NCI-H526 (cell line): Measurements from ENCODE around the gene SSB.
A peak's percentile ranks its signal among the peaks of the same experiment; 100 is the strongest.
"Not testable (repeated sequence)": the region's sequence is repeated elsewhere in the genome, so short reads cannot be mapped to it uniquely, and the experiment has no call there.

Experiments used
- DNase-seq, 2 experiments: peaks; one replicate each; lab custom pipeline; 2025; lab: John Stamatoyannopoulos, UW

The SSB gene

DNA sequence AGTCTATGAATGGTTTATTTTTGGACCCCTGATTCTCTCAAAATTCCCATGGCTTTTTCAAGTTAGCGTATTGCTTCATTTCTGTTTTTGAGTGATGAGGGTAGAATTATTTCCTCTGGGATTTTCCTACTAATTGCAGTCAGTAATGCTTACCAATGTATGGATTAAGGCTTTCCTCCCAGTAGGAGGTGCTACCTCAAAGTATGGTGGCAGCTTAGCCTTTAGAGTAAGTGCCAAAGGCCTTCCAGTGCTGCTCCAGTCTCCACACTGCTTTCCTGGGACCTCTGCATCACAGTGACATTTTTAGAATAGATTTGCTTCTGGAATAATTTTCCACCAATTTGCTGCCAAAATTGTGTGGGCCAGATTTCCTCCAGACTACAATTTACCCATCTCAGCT is 16.2 kb upstream of the SSB start:
- no peak for DNase-seq

- DNase-seq = no peak
Measured at GRCh38 chr2:169790581-169790980, 8.1 kb upstream of the SSB start.

DNA sequence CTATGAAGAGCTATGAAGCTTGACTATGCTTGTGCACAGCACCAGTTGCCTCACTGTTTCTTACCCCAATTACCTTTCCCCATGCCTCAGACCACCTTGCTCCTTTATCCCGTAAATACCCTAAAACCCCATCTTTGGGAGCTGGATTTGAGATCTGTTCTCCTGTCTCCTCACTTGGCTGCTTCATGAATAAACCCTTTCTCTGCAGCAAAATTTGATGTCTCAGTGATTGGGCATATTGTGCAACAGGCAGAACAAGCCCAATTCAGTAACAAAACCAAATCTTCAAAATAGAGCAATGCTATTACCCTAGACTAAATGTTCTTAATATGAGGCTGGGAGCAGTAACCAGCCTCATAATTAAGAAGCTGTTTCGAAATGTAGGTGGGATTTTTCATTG is 3.5 kb upstream of the SSB start:
- DNase-seq = no peak

- no peak for DNase-seq
Measured at GRCh38 chr2:169796441-169796840, 2.2 kb upstream of the SSB start.

DNA sequence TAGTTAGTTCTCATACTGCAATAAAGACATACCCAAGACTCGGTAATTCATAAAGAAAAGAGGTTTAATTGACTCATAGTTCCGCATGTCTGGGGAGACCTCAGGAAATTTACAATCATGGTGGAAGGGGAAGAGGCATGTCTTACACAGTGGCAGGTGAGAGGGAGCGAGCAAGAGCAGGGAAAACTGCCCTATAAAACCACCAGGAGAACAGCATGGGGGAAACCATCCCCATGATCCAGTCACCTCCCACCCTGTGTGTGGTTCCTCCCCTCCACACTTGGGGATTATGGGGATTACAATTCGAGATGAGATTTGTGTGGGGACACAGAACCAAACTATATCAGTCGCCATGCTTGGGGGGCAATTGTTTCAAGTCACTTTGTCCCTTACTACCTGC is 1.1 kb upstream of the SSB start:
- no peak for DNase-seq

DNA sequence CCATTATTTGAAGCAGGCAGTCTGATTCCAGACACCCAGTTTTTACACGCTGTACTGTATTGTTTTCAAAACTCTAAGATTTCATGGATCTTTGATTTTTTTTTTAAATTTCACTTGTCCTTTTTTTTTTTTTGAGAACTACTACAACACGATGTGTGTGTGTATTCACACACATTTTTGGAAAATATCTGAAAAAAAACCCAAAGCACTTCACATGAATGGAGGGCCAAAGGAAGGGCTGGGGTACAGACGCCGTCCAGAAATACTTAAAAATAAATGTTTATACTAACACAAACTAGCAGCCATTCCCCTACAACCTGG is 314 bp upstream of the SSB start:
- DNase-seq = no peak

GRCh38 chr2:169803480-169803879 is 4.8 kb downstream of the SSB start:
- no peak for DNase-seq

- no peak for DNase-seq
Measured at GRCh38 chr2:169806586-169806985, 7.9 kb downstream of the SSB start.

- DNase-seq = no peak
Measured at GRCh38 chr2:169808221-169808620, 9.6 kb downstream of the SSB start.

DNA sequence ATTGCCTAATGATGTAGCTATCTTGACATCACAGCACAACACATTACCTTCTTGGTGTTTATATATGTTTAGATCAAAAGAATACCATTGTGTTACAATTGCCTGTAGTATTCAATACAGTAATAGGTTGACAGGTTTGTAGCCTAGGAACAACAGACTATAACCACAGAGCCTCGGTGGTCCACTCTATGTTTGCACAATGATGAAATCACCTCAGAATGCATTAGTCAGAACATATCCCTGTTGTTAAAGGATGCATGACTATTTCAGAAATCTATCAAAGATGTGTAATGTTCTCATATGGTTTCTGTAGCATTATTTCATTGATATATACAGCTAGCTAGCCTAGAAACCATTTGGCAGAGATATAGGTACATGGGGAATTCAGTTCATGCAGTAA is 17.2 kb downstream of the SSB start:
- no peak for DNase-seq

DNA sequence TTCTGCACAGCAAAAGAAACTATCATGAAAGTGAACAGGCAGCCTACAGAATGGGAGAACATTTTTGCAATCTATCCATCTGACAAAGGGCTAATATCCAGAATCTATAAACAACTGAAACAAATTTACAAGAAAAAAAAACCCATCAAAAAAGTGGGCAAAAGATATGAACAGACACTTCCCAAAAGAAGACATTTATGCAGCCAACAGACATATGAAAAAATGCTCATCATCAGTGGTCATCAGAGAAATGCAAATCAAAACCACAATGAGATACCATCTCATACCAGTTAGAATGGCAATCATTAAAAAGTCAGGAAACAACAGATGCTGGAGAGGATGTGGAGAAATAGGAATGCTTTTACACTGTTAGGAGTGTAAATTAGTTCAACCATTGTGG is 18.3 kb downstream of the SSB start:
- DNase-seq = not testable (repeated sequence)

- not testable (repeated sequence) for DNase-seq
Measured at GRCh38 chr2:169817369-169817768, 18.7 kb downstream of the SSB start.

- DNase-seq = no peak
Measured at GRCh38 chr2:169818241-169818640, 19.6 kb downstream of the SSB start.

GRCh38 chr2:169819106-169819505 is 20.4 kb downstream of the SSB start:
- no peak for DNase-seq

DNA sequence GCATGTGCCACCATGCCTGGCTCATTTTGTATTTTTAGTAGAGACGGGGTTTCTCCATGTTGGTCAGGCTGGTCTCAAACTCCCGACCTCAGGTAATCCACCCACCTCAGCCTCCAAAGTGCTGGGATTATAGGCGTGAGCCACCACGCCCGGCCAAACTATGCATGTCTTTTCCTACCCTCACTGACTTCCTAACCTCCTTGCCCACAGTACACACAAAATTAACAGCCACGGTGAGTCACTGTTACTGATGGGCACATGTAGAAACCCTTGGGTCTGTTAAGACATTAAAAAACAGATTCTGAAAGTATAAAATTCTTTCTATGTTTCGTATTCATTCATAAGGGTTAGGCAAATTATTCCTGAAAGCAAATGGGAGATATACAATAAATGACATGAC is 21.4 kb downstream of the SSB start:
- DNase-seq = not testable (repeated sequence)

- DNase-seq = no peak
Measured at GRCh38 chr2:169822036-169822435, 23.4 kb downstream of the SSB start.

GRCh38 chr2:169822785-169823392 is 24.2 kb downstream of the SSB start:
- no peak for DNase-seq

GRCh38 chr2:169823996-169824372 is 25.3 kb downstream of the SSB start:
- peak in 1 of 2 experiments; percentile 48 for DNase-seq

DNA sequence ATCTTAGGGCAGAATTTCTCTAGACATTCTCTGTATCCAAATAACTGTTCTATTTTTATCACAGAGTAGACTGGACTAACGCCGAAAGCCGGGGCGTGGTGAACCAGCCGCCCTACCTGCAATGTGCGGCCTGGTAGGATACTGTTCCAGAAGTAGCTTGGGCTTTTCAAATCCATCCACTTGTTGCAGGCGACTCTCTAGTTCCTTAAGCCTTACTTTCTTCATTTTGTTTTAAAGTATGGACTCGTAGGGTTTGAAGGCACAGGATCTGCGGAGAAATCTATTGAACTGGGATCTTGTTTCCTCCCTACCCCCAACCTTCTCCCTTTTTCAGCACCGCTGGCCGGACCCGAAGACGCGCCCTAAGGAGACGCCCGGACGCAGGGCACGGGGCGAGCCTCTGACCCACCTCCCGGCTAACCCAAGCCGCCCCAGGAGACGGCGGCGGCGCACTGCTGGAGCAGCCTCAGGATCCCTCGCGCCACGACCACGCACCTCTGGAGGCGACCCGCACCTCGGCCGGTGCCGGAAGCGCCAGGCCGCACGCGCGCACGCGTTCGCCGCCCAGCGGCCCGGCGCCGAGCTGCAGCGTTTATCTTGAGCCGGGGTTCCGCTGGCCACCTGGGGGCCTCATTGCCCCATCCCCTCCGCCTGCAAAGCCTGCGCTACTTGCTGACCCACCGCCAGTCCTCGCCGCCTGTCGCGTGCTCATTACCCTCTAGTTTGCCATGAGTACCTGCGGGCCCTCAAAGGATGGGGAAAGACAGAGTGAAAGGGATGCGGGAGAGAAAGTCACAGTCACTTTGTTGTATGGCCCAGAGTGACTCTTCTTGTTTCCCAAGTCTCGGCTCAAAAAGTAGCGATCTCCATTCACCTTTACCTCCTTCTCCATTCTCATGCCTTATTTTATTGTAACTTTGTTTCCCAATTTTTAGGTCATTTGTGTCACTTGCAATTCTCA is 26.0 kb downstream of the SSB start, which contains the start of gene METTL5:
Gene METTL5 (minus strand): TSS at position 533 of the 961 bp plus-strand sequence. CDS start 308 bp downstream, at position 225.
- DNase-seq = peak; percentile 66 to 92

DNA sequence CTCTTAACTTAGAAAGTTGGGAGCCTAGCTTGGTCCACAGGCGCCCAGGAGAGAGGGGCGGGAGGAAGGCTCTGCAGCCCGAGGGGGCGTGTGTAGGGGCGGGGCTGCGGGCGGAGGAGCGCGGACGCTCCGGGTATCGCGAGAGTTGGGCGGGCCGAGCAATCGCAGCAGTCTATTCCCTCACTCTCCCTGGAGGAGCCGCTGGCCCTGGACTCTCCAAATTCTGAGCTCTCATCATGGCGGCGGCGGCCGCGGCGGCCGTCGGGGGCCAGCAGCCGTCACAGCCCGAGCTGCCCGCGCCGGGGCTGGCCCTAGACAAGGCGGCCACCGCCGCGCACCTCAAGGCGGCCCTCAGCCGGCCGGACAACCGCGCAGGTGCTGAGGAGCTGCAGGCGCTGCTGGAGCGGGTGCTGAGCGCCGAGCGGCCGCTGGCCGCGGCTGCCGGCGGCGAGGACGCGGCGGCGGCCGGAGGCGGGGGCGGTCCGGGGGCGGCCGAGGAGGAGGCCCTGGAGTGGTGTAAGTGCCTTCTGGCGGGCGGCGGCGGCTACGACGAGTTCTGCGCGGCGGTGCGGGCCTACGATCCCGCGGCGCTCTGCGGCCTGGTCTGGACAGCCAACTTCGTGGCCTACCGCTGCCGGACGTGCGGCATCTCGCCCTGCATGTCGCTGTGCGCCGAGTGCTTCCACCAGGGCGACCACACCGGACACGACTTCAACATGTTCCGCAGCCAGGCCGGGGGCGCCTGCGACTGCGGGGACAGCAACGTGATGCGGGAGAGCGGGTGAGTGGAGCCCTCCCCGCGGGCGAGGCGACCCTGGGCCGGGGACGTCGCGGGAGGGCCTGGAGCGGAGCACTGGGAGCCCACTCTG is 28.8 kb downstream of the SSB start, which contains the start of gene UBR3:
Gene UBR3 (plus strand): TSS at position 183 of the 869 bp plus-strand sequence. CDS start 54 bp downstream, at position 237.
- DNase-seq = peak; percentile 82 to 95

- peak; percentile 35 to 57 for DNase-seq
Measured at GRCh38 chr2:169828141-169828811, 29.6 kb downstream of the SSB start.

GRCh38 chr2:169834401-169834800 is 35.7 kb downstream of the SSB start:
- DNase-seq = no peak
